Spleen (tissue), 11 donors: ENCODE measurements around the gene LCLAT1. TPM values are rescaled to one million over a fixed set of nuclear protein-coding genes. Genes with fewer than 3 reads are reported as not detected.

Source experiments
- DNase-seq: peaks from one replicate; pipeline ENCODE4 v3.0.0-alpha.2; 2020
- H3K27ac ChIP-seq, 8 donors: fragments of 200-600 bp; sonication (generic) in 7 of 8; 1 replicate in 4 of 8; 2 replicates in 4 of 8; pipeline versions ENCODE4 v1.5.0 to v1.8.0; 2016 to 2021; ENCODE audit warnings: inconsistent platforms in 4 of 8, mild to moderate bottlenecking in 4 of 8, moderate library complexity in 1 of 8
- H3K27me3 ChIP-seq, 7 donors: fragments of 200-600 bp; sonication (generic) in 6 of 7; replicated peaks in 1 of 7; 1 replicate in 4 of 7; 2 replicates in 3 of 7; pipeline versions ENCODE4 v1.5.0 to v1.8.0; 2016 to 2021; ENCODE audit warnings: inconsistent platforms in 3 of 7, mild to moderate bottlenecking in 1 of 7
- H3K36me3 ChIP-seq, 6 donors: fragments of 200-600 bp; sonication (generic) in 5 of 6; 1 replicate in 4 of 6; 2 replicates in 2 of 6; pipeline versions ENCODE4 v1.5.0 to v1.8.0; 2016 to 2021; ENCODE audit warnings: inconsistent platforms in 2 of 6
- H3K4me1 ChIP-seq, 6 donors: fragments of 200-600 bp; sonication (generic) in 5 of 6; 1 replicate in 3 of 6; 2 replicates in 3 of 6; pipeline versions ENCODE4 v1.5.0 to v1.8.0; 2016 to 2021; ENCODE audit warnings: inconsistent platforms in 3 of 6
- H3K4me3 ChIP-seq, 8 donors: fragments of 200-600 bp; sonication (generic) in 7 of 8; 1 replicate in 4 of 8; 2 replicates in 4 of 8; pipeline versions ENCODE4 v1.5.0 to v1.8.0; 2016 to 2021; ENCODE audit warnings: inconsistent platforms in 4 of 8, mild to moderate bottlenecking in 4 of 8, moderate library complexity in 2 of 8
- H3K9me3 ChIP-seq, 8 donors: fragments of 200-600 bp; sonication (generic) in 7 of 8; 1 replicate in 4 of 8; 2 replicates in 4 of 8; pipeline versions ENCODE4 v1.5.0 to v1.8.0; 2016 to 2021; ENCODE audit warnings: inconsistent platforms in 4 of 8
- CTCF ChIP-seq, 11 experiments: fragments of 200-600 bp in 7 of 11; fragments of 450-650 bp in 4 of 11; sonication (generic) in 4 of 11; IDR thresholded peaks in 8 of 11; conservative IDR thresholded peaks in 3 of 11; 1 replicate in 7 of 11; 2 replicates in 4 of 11; pipeline versions ENCODE4 v1.4.0 to v1.8.0; 2016 to 2021; ENCODE audit warnings: antibody characterized with exemption in 11 of 11, inconsistent platforms in 4 of 11, mild to moderate bottlenecking in 1 of 11
- POLR2A ChIP-seq, 3 donors: fragments of 450-650 bp; IDR thresholded peaks; one replicate each; pipeline ENCODE4 v1.5.1; 2017; ENCODE audit warnings: antibody characterized with exemption in 3 of 3, mild to moderate bottlenecking in 1 of 3
- POLR2AphosphoS5 ChIP-seq, 3 donors: sonication (generic); formaldehyde crosslinking; IDR thresholded peaks; one replicate each; pipeline ENCODE4 v1.5.1; 2017; ENCODE audit warnings: antibody characterized with exemption in 3 of 3
- whole genome bisulfite sequencing, 5 donors: extraction: QIAGEN DNeasy Blood & Tissue Kit in 3 of 5; methylation state at CpG; one replicate each; pipeline versions ENCODE4 v1.1.5 to v1.1.7; 2013 to 2018; 5-methylcytosine and 5-hydroxymethylcytosine counted together
- intact Hi-C: fragments of 100-400 bp; cut with DNase I; formaldehyde crosslinking; loops from one replicate; pipeline ENCODE4 v1.15.0; 2023; ENCODE audit warnings: low total_unique reads
- polyA plus RNA-seq, 3 donors: library from polyadenylated mRNA; stranded (reverse); fragments of 200-250 nt; gene quantifications; one replicate each; pipeline ENCODE4 v1.2.1, GENCODE V29; 2013
- total RNA-seq, 7 donors: library from RNA; depleted of rRNA in 3 of 7; stranded (reverse); fragments of >200 nt in 3 of 7; fragmentation: NEBNext Ultra II Directional in 4 of 7; extraction: Animal tissue kit (Norgen Biotek cat#: 25700) in 4 of 7; gene quantifications; one replicate each; pipeline versions ENCODE4 v1.1.0 to v1.2.1, GENCODE V29; 2016 to 2021
- donor health status: healthy with polysubstance abuse.
- donor health status: DM: no; HTN: no; CAD: no; lungs with moderate emphysema.
- donor health status: DM: no; HTN: no; CAD: no.
- donor health status: Bipolar disorder and iron deficiency.
- donor health status: healthy.
- donor health status: DM: no; HTN: no; CAD: no.
- donor health status: DM: yes; HTN: yes; CAD: no.

LCLAT1 gene
- total and polyA plus RNA-seq, 10 donors, result 1.9 to 23.3 (median 13.8) TPM

- Histone ChIP-seq H3K4me3 (no peak overlapping the region), H3K9me3 (peaks cover 0 to 18% (median 11%) of the 10 kb centered on the region in 8 donors), H3K27me3 (no peaks in the 10 kb centered on the region), H3K27ac (no peak overlapping the region), H3K36me3 (peaks cover 0 to 14% (median 4%) of the 10 kb centered on the region in 6 donors), H3K4me1 (peaks cover 0 to 19% (median 5%) of the 10 kb centered on the region in 6 donors)
- TF ChIP-seq POLR2A (IDR thresholded peaks at IDR 0.05) (no peak), CTCF (IDR thresholded peaks at IDR 0.05 in 8 of 11, conservative IDR thresholded peaks at IDR 0.05 in 3 of 11) (no peak), POLR2AphosphoS5 (IDR thresholded peaks at IDR 0.05) (no peak)
- WGBS, 5 donors, result 63 to 88% (median 73%) methylated on average over 2 of the region's 2 CpGs
- DNase-seq, result no peak
- intact Hi-C loops, result no loop called here
Measured at GRCh38 chr2:30514134-30514847, 67.2 kb downstream of the LCLAT1 start.

- no peak overlapping the region for H3K4me3 ChIP-seq
- H3K27ac ChIP-seq, result no peak overlapping the region
- H3K4me1 ChIP-seq, result peaks cover 0 to 19% (median 5%) of the 10 kb centered on the region in 6 donors
- H3K9me3 ChIP-seq, result peaks cover 0 to 24% (median 17%) of the 10 kb centered on the region in 8 donors
- intact Hi-C loops, result no loop called here
- no peak for TF ChIP-seq POLR2A (IDR thresholded peaks at IDR 0.05)
- TF ChIP-seq POLR2AphosphoS5 (IDR thresholded peaks at IDR 0.05), result no peak
- no peak for TF ChIP-seq CTCF (IDR thresholded peaks at IDR 0.05 in 8 of 11, conservative IDR thresholded peaks at IDR 0.05 in 3 of 11)
- DNase-seq, result no peak
- 81 to 89% (median 87%) methylated on average over 4 of the region's 4 CpGs for WGBS, 5 donors
- H3K36me3 ChIP-seq, result peaks cover 0 to 20% (median 10%) of the 10 kb centered on the region in 6 donors
- H3K27me3 ChIP-seq, result no peaks in the 10 kb centered on the region
Measured at GRCh38 chr2:30514848-30515435, 67.9 kb downstream of the LCLAT1 start.

- TF ChIP-seq CTCF (IDR thresholded peaks at IDR 0.05 in 8 of 11, conservative IDR thresholded peaks at IDR 0.05 in 3 of 11) (no peak), POLR2AphosphoS5 (IDR thresholded peaks at IDR 0.05) (no peak), POLR2A (IDR thresholded peaks at IDR 0.05) (no peak)
- 88 to 92% (median 91%) methylated on average over 18 of the region's 18 CpGs for WGBS, 5 donors
- Histone ChIP-seq H3K4me1 (peaks cover 0 to 13% (median 4%) of the 10 kb centered on the region in 6 donors), H3K4me3 (no peak overlapping the region), H3K9me3 (peaks cover 0 to 29% (median 19%) of the 10 kb centered on the region in 8 donors), H3K27ac (no peak overlapping the region), H3K36me3 (peaks cover 0 to 32% (median 11%) of the 10 kb centered on the region in 6 donors), H3K27me3 (no peaks in the 10 kb centered on the region)
- no peak for DNase-seq
- intact Hi-C loops, result no loop called here
Measured at GRCh38 chr2:30516166-30516565, 69.1 kb downstream of the LCLAT1 start.

GRCh38 chr2:30519796-30520195 is 72.8 kb downstream of the LCLAT1 start:
- TF ChIP-seq CTCF (IDR thresholded peaks at IDR 0.05 in 8 of 11, conservative IDR thresholded peaks at IDR 0.05 in 3 of 11), result no peak
- no peak for TF ChIP-seq POLR2AphosphoS5 (IDR thresholded peaks at IDR 0.05)
- TF ChIP-seq POLR2A (IDR thresholded peaks at IDR 0.05), result no peak
- 95 to 99% (median 98%) methylated on average over 16 of the region's 16 CpGs for WGBS, 5 donors

More at GRCh38 chr2:30519796-30520195, 72.8 kb downstream of the LCLAT1 start:
- Histone ChIP-seq H3K4me3 (no peak overlapping the region), H3K27me3 (no peaks in the 10 kb centered on the region), H3K4me1 (no peaks in the 10 kb centered on the region), H3K36me3 (peaks cover 0 to 32% (median 11%) of the 10 kb centered on the region in 6 donors), H3K27ac (no peak overlapping the region), H3K9me3 (peaks cover 0 to 29% (median 19%) of the 10 kb centered on the region in 8 donors)
- intact Hi-C loops, result no loop called here
- peak; percentile 57 for DNase-seq
